ENCODE measurements around the gene CDC42. TPM values are rescaled to one million over a fixed set of nuclear protein-coding genes. Genes with fewer than 3 reads are reported as not detected.

The CDC42 gene
- polyA plus RNA-seq, 1 donor: 262 TPM

DNA sequence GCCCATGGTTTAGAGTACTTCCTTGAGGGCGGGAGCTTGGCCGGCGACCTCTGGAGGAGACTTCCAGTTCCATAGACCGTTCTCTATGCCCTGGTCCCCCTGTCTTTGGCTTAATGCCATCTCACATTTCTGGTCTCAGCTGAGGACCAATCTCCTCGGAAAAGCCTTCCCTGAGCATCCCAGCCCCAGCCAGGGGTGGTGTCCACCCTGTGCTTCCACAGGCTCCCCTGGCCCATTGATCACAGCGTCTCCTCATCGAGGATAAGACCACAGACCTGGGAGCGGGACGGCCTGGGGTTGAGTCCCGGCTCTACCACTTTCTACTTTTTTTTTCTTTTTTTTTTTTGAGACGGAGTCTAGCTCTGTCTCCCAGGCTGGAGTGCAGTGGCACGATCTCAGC lies 75.9 kb downstream of the CDC42 start:
- no CpG with 5 or more reads among the region's 12 CpGs for WGBS (ENCODE audit: insufficient coverage, low lambda C conversion rate)
- no peaks in the 10 kb centered on the region for H3K36me3 ChIP-seq (ENCODE audit: control insufficient read depth, insufficient read depth, low read length)

DNA sequence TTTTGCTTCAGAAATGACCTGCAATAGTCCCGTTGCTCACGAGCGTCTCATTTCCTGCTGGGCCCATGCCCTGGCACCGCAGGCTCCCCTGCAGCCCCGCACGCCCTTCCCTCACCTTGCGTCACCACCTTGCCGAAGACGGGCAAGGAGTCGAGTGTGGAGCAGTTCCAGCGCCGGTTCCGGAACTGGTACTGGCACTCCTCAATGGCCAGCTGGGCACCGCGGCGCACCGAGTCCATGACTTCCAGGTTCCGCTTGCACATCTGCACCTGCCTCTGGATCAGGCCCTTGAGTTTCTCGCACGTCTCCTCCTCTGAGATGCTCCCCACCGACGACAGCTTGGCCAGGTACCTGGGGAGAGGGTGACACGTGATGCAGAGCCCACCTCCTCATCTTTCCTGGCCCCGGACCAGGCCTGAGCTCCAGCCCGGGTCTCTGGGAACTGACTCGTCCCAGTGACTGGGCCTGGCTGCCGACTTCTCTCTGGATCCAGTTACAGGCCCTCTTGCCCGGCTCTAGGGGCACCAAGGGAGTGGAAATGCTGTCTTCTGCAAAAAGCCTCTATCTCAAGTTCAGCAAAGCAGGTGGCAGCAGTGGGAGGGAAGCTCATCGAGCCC lies 77.1 kb downstream of the CDC42 start:
- H3K27ac ChIP-seq (ENCODE audit: low read length): no peak overlapping the region
- H3K4me3 ChIP-seq (ENCODE audit: low read length): no peak overlapping the region
- H3K27me3 ChIP-seq (ENCODE audit: control insufficient read depth, insufficient read depth, low read length): peaks cover 2% of the 10 kb centered on the region
- DNase-seq: no peak
- no peaks in the 10 kb centered on the region for H3K4me1 ChIP-seq (ENCODE audit: control insufficient read depth, insufficient read depth, low read length)
- no peaks in the 10 kb centered on the region for H3K9me3 ChIP-seq (ENCODE audit: control insufficient read depth, low read depth, low read length)
- no peaks in the 10 kb centered on the region for H3K36me3 ChIP-seq (ENCODE audit: control insufficient read depth, insufficient read depth, low read length)
- WGBS (ENCODE audit: insufficient coverage, low lambda C conversion rate): no CpG with 5 or more reads among the region's 29 CpGs

More for the DNA sequence above, 75.9 kb downstream of the CDC42 start:
- no peak for DNase-seq
- H3K4me3 ChIP-seq (ENCODE audit: low read length): no peak overlapping the region
- no peaks in the 10 kb centered on the region for H3K27me3 ChIP-seq (ENCODE audit: control insufficient read depth, insufficient read depth, low read length)
- no peaks in the 10 kb centered on the region for H3K9me3 ChIP-seq (ENCODE audit: control insufficient read depth, low read depth, low read length)
- no peak overlapping the region for H3K27ac ChIP-seq (ENCODE audit: low read length)
- no peaks in the 10 kb centered on the region for H3K4me1 ChIP-seq (ENCODE audit: control insufficient read depth, insufficient read depth, low read length)

DNA sequence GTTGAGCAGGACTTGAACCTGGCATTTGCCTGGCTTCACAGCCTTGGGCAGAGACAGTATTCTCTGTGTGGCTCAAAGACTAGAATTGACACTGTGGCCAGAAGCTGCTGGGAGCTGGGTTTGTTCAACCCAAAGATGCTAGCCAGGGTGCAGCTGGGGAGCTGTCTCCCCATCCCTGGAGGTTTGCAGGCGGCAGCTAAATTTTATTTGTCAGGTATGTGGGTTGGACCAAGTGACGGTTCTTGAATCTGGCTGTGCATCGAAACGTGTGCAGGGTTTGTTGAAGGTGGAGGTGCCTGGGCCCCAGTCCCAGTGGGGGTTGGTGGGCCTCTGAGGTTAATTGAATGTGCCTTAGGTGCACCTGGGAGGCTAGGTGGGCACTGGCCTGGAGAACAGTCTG lies 78.6 kb downstream of the CDC42 start:
- H3K4me1 ChIP-seq (ENCODE audit: control insufficient read depth, insufficient read depth, low read length): no peaks in the 10 kb centered on the region
- no CpG with 5 or more reads among the region's 4 CpGs for WGBS (ENCODE audit: insufficient coverage, low lambda C conversion rate)
- no peaks in the 10 kb centered on the region for H3K36me3 ChIP-seq (ENCODE audit: control insufficient read depth, insufficient read depth, low read length)
- no peak overlapping the region for H3K27ac ChIP-seq (ENCODE audit: low read length)
- no peak for DNase-seq
- H3K27me3 ChIP-seq (ENCODE audit: control insufficient read depth, insufficient read depth, low read length): peaks cover 2% of the 10 kb centered on the region
- no peaks in the 10 kb centered on the region for H3K9me3 ChIP-seq (ENCODE audit: control insufficient read depth, low read depth, low read length)
- H3K4me3 ChIP-seq (ENCODE audit: low read length): no peak overlapping the region

DNA sequence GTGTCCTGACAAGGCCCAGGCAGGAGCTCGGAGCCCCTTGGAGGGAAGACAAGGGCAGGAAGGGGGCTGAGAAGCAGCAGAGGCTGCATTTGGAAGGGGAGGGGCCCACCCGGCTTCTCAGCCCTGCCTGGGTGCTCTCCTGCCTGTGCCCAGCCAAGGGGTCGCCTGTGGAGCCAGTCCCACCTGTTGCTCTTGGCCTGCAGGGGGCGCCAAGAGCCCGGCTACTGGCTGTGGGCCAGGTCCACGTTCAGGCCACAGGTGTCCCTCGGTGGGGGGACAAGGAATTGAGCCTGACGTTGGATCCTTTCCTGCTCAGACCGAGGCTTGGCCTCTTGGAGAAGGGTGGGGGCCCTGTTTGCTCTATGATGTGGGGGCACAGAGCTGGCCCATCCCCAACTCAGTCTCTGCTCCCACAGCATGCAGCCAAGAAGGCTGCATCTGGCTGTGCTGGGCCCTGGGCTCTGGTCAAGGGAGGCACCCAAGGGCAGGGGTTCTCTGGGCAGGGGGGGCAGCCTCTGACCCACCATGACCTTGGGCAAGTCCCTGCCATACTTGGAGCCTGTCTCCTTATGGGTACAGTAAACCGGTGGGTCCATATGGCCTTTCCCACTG lies 79.5 kb downstream of the CDC42 start:
- Histone ChIP-seq H3K27me3 (ENCODE audit: control insufficient read depth, insufficient read depth, low read length) (peaks cover 6% of the 10 kb centered on the region), H3K27ac (ENCODE audit: low read length) (no peak overlapping the region), H3K4me1 (ENCODE audit: control insufficient read depth, insufficient read depth, low read length) (no peaks in the 10 kb centered on the region), H3K4me3 (ENCODE audit: low read length) (no peak overlapping the region), H3K36me3 (ENCODE audit: control insufficient read depth, insufficient read depth, low read length) (no peaks in the 10 kb centered on the region), H3K9me3 (ENCODE audit: control insufficient read depth, low read depth, low read length) (no peaks in the 10 kb centered on the region)
- no CpG with 5 or more reads among the region's 10 CpGs for WGBS (ENCODE audit: insufficient coverage, low lambda C conversion rate)
- no peak for DNase-seq

DNA sequence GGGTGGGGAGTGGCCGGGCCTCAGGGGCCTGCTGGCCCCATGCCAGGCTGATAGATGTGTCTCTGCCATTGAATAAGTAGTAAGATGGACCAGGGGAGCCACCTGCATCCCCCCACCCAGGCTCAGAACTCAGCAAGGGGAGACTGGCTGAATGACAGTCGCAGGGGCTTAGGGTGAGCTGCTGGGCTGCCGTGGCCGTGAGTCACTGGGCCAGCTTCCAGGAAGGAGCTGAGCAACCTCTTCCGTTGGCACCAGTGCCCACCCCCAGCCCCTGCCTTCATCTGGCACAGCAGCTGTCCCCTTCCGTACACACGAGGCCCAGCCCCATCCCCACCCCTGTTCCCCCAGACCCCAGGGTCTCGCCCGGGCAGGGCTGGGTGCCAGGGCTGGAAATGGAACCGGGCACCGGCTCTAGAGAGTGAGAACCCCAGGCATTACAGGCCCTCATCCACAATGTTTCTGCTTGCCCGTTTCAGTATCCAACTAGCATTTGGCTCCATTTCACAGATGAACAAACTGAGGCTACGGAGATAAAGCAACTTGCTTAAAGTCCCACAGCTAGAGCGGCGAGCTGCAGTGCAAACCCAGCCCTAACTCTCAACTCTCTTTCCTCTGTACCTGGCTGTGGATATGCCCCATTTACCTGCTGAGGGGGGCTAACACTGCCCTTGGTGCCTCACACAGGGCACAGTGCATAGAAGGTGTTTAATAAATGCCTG lies 80.2 kb downstream of the CDC42 start:
- no peak overlapping the region for H3K27ac ChIP-seq (ENCODE audit: low read length)
- WGBS (ENCODE audit: insufficient coverage, low lambda C conversion rate): no CpG with 5 or more reads among the region's 15 CpGs
- no peak for DNase-seq

DNA sequence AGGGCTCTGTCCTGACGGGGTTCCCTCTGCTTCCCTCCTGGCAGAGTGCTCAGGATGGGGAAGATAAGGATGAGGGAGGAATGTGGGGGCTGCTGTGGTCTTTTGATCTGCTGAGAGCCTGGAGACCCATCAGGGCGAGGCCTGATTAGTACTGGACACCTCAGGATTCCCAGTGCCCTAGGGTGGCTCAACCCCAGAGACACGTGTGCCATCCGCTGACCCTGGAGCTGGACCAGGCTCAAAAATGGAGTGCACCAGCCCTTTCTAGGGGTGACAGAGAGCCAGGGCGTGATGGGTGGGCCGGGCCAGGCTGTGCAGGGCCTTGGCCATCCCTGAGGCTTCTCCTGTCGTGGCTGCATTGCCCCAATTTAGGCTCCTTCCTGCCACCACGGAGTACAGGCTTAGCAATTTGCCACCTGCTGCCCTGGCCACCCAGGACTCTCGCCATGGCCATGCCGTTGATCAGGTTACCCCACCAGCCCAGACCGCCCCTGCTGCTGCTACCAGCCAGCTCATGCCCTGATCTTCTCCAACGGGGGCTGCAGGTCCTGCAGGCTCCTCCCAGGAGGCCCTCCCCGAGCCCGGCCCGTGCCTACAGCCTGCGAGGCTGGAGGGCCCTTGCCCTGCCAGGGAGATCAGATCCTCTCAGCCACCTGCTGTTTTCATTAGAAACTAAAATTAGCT lies 80.9 kb downstream of the CDC42 start:
- H3K27ac ChIP-seq (ENCODE audit: low read length): no peak overlapping the region
- no peak for DNase-seq
- WGBS (ENCODE audit: insufficient coverage, low lambda C conversion rate): no CpG with 5 or more reads among the region's 16 CpGs
- no peak overlapping the region for H3K4me3 ChIP-seq (ENCODE audit: low read length)
- H3K36me3 ChIP-seq (ENCODE audit: control insufficient read depth, insufficient read depth, low read length): no peaks in the 10 kb centered on the region
- peaks cover 8% of the 10 kb centered on the region for H3K27me3 ChIP-seq (ENCODE audit: control insufficient read depth, insufficient read depth, low read length)
- H3K9me3 ChIP-seq (ENCODE audit: control insufficient read depth, low read depth, low read length): no peaks in the 10 kb centered on the region
- H3K4me1 ChIP-seq (ENCODE audit: control insufficient read depth, insufficient read depth, low read length): no peaks in the 10 kb centered on the region

More for the DNA sequence above, 80.2 kb downstream of the CDC42 start:
- Histone ChIP-seq H3K36me3 (ENCODE audit: control insufficient read depth, insufficient read depth, low read length) (no peaks in the 10 kb centered on the region), H3K27me3 (ENCODE audit: control insufficient read depth, insufficient read depth, low read length) (peaks cover 6% of the 10 kb centered on the region), H3K9me3 (ENCODE audit: control insufficient read depth, low read depth, low read length) (no peaks in the 10 kb centered on the region), H3K4me3 (ENCODE audit: low read length) (no peak overlapping the region), H3K4me1 (ENCODE audit: control insufficient read depth, insufficient read depth, low read length) (no peaks in the 10 kb centered on the region)

DNA sequence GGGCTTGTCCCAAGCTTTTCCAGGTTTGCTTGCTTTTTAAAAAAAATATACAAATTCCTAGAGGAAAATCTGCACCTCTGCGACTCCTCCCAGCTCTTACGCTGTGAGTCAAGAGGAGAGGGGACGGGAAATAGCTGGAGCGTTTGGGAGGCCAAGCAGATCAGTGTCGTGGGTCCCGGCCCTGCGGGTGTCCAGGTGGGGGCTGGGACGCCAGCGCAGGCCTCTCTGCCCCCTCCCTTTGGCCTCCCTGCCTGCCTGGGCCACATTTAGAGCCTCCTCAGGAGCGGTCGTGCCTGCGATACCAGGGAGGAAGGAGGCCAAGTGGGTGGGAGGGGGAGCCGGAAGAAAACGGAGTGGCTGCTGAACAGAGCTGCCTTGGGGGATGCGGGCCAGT lies 81.4 kb downstream of the CDC42 start:
- Histone ChIP-seq H3K4me3 (ENCODE audit: low read length) (no peak overlapping the region), H3K4me1 (ENCODE audit: control insufficient read depth, insufficient read depth, low read length) (no peaks in the 10 kb centered on the region), H3K36me3 (ENCODE audit: control insufficient read depth, insufficient read depth, low read length) (no peaks in the 10 kb centered on the region), H3K9me3 (ENCODE audit: control insufficient read depth, low read depth, low read length) (no peaks in the 10 kb centered on the region), H3K27ac (ENCODE audit: low read length) (no peak overlapping the region), H3K27me3 (ENCODE audit: control insufficient read depth, insufficient read depth, low read length) (peaks cover 13% of the 10 kb centered on the region)
- WGBS (ENCODE audit: insufficient coverage, low lambda C conversion rate): no CpG with 5 or more reads among the region's 15 CpGs
- no peak for DNase-seq

DNA sequence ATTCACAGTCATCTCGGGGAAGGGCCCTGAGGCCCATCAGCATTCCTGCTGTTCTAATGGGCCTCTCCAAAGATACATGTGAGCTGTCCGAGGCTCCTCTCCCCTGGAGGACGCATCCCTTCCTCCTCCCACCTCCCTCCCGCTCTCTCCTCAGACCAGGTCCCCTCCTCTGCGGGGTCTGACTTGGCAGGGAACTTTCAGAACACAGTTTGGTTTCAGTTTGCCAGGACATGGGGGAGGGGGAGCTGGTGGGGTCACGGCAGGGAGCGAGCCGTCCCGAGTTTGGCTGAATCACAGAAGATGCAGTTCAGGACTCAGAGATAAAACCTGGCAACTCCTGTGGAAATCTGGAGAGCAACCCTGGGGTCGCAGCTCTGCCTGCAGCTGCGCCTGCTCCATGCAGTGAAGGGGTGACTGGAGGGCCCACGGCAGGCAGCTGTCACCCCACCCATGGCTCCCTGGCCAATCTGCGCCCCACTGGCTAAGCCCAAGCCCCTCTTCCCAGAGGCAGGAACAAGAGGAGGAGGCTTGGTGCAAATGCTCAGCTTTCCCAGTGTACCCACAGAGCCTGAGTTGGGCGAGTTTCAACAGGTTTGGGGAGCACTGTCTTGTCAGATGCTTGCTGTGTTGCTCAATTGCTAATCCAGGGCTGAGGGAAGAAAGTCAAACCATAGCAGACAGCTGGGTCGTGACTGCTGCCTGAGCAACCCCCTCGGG lies 84.7 kb downstream of the CDC42 start:
- WGBS (ENCODE audit: insufficient coverage, low lambda C conversion rate): no CpG with 5 or more reads among the region's 16 CpGs
- H3K27ac ChIP-seq (ENCODE audit: low read length): no peak overlapping the region
- no peaks in the 10 kb centered on the region for H3K9me3 ChIP-seq (ENCODE audit: control insufficient read depth, low read depth, low read length)
- DNase-seq: peak; percentile 34 to 39
- H3K27me3 ChIP-seq (ENCODE audit: control insufficient read depth, insufficient read depth, low read length): peaks cover 40% of the 10 kb centered on the region
- H3K4me1 ChIP-seq (ENCODE audit: control insufficient read depth, insufficient read depth, low read length): no peaks in the 10 kb centered on the region
- H3K4me3 ChIP-seq (ENCODE audit: low read length): no peak overlapping the region
- no peaks in the 10 kb centered on the region for H3K36me3 ChIP-seq (ENCODE audit: control insufficient read depth, insufficient read depth, low read length)

DNA sequence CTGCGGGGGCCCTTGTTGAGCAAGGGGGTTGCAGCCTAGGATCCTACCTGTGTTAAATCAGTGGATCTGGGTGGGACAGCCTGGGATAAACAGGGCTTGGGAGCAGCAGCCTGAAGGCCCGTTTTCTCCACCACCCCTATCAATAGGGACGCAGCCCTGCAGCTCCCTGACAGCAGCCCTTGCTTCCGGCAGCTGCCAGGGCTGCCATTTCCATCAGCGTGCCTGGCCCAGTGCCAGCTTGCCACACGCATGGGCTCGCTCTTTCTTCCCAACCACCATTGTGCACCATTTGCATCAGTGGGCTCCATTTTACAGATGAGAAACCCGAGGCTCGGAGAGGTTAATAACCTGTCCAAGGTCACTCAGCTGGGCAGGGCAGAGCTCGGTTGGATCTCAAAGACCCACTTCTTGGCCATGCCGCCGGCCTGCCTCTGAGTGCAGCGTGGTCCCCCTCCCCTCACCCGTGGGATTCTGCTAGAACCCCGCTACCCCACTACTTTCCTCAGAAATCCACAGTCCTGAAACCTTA lies 86.6 kb downstream of the CDC42 start:
- H3K4me1 ChIP-seq (ENCODE audit: control insufficient read depth, insufficient read depth, low read length): peaks cover 5% of the 10 kb centered on the region
- H3K9me3 ChIP-seq (ENCODE audit: control insufficient read depth, low read depth, low read length): no peaks in the 10 kb centered on the region
- H3K36me3 ChIP-seq (ENCODE audit: control insufficient read depth, insufficient read depth, low read length): no peaks in the 10 kb centered on the region
- no peak for DNase-seq
- H3K27me3 ChIP-seq (ENCODE audit: control insufficient read depth, insufficient read depth, low read length): peaks cover 47% of the 10 kb centered on the region
- WGBS (ENCODE audit: insufficient coverage, low lambda C conversion rate): no CpG with 5 or more reads among the region's 15 CpGs
- no peak overlapping the region for H3K4me3 ChIP-seq (ENCODE audit: low read length)
- no peak overlapping the region for H3K27ac ChIP-seq (ENCODE audit: low read length)

DNA sequence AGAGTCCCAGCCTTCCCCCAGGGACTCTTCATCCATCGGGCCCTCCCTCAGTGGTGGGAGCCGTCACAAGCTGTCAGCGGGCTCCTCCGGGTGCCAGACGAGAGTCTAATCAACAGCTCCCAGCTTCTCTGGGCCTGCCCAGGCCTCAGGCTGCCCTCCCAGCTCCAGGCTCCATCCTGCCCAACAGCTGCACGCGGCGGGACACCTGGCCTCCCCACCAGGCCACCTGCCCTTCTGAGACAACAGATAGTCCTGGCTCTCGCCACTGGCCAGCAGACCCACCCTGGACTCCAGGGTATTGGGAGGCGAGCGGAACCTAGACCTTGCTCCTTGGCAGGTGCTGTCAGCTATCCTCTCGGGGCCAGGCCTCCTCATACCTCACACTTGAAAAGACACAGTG lies 87.3 kb downstream of the CDC42 start:
- Histone ChIP-seq H3K27ac (ENCODE audit: low read length) (no peak overlapping the region), H3K9me3 (ENCODE audit: control insufficient read depth, low read depth, low read length) (no peaks in the 10 kb centered on the region), H3K4me1 (ENCODE audit: control insufficient read depth, insufficient read depth, low read length) (peaks cover 5% of the 10 kb centered on the region), H3K4me3 (ENCODE audit: low read length) (no peak overlapping the region), H3K27me3 (ENCODE audit: control insufficient read depth, insufficient read depth, low read length) (peaks cover 54% of the 10 kb centered on the region), H3K36me3 (ENCODE audit: control insufficient read depth, insufficient read depth, low read length) (no peaks in the 10 kb centered on the region)
- WGBS (ENCODE audit: insufficient coverage, low lambda C conversion rate): no CpG with 5 or more reads among the region's 12 CpGs
- DNase-seq: no peak

Data from large intestine (tissue), 3 donors.